ENCODE data around the gene MRS2. TPM values are rescaled to one million over a fixed set of nuclear protein-coding genes. Genes with fewer than 3 reads are reported as not detected.
A peak's percentile ranks its signal among the peaks of the same experiment; 100 is the strongest.
"Not testable (repeated sequence)": the region's sequence is repeated elsewhere in the genome, so short reads cannot be mapped to it uniquely, and the experiment has no call there.

Gene MRS2
- total and polyA plus RNA-seq, 9 of the 15 experiments (the other 6 are each of a cell fraction or from before 2014, with no cell fraction given): 14.6 to 57.9 (median 48.1) TPM

DNA sequence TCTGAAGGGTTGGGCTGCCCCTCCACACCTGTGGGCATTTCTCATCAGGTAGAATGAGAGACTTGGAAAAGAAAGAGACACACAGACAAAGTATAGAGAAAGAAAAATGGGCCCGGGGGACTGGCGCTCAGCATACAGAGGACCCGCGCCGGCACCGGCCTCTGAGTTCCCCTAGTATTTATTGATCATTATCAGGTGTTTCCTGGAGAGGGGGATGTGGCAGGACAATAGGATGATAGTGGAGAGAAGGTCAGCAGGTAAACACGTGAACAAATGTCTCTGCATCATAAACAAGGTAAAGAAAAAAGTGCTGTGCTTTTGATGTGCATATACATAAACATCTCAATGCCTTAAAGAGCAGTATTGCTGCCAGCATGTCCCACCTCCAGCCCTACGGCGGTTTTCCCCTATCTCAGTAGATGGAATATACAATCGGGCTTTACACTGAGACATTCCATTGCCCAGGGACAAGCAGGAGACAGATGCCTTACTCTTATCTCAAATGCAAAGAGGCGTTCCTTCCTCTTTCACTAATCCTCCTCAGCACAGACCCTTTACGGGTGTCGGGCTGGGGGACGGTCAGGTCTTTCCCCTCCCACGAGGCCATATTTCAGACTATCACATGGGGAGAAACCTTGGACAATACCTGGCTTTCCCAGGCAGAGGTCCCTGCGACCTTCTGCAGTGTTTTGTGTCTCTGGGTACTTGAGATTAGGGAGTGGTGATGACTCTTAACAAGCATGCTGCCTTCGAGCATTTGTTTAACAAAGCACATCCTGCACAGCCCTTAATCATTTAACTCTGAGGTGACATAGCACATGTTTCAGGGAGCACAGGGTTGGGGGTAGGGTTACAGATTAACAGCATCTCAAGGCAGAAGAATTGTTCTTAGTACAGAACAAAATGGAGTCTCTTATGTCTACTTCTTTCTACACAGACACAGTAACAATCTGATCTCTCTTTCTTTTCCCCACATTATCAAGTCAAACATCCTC, 2.4 kb upstream of the MRS2 start (continued):
- TF ChIP-seq, protein P1, sequence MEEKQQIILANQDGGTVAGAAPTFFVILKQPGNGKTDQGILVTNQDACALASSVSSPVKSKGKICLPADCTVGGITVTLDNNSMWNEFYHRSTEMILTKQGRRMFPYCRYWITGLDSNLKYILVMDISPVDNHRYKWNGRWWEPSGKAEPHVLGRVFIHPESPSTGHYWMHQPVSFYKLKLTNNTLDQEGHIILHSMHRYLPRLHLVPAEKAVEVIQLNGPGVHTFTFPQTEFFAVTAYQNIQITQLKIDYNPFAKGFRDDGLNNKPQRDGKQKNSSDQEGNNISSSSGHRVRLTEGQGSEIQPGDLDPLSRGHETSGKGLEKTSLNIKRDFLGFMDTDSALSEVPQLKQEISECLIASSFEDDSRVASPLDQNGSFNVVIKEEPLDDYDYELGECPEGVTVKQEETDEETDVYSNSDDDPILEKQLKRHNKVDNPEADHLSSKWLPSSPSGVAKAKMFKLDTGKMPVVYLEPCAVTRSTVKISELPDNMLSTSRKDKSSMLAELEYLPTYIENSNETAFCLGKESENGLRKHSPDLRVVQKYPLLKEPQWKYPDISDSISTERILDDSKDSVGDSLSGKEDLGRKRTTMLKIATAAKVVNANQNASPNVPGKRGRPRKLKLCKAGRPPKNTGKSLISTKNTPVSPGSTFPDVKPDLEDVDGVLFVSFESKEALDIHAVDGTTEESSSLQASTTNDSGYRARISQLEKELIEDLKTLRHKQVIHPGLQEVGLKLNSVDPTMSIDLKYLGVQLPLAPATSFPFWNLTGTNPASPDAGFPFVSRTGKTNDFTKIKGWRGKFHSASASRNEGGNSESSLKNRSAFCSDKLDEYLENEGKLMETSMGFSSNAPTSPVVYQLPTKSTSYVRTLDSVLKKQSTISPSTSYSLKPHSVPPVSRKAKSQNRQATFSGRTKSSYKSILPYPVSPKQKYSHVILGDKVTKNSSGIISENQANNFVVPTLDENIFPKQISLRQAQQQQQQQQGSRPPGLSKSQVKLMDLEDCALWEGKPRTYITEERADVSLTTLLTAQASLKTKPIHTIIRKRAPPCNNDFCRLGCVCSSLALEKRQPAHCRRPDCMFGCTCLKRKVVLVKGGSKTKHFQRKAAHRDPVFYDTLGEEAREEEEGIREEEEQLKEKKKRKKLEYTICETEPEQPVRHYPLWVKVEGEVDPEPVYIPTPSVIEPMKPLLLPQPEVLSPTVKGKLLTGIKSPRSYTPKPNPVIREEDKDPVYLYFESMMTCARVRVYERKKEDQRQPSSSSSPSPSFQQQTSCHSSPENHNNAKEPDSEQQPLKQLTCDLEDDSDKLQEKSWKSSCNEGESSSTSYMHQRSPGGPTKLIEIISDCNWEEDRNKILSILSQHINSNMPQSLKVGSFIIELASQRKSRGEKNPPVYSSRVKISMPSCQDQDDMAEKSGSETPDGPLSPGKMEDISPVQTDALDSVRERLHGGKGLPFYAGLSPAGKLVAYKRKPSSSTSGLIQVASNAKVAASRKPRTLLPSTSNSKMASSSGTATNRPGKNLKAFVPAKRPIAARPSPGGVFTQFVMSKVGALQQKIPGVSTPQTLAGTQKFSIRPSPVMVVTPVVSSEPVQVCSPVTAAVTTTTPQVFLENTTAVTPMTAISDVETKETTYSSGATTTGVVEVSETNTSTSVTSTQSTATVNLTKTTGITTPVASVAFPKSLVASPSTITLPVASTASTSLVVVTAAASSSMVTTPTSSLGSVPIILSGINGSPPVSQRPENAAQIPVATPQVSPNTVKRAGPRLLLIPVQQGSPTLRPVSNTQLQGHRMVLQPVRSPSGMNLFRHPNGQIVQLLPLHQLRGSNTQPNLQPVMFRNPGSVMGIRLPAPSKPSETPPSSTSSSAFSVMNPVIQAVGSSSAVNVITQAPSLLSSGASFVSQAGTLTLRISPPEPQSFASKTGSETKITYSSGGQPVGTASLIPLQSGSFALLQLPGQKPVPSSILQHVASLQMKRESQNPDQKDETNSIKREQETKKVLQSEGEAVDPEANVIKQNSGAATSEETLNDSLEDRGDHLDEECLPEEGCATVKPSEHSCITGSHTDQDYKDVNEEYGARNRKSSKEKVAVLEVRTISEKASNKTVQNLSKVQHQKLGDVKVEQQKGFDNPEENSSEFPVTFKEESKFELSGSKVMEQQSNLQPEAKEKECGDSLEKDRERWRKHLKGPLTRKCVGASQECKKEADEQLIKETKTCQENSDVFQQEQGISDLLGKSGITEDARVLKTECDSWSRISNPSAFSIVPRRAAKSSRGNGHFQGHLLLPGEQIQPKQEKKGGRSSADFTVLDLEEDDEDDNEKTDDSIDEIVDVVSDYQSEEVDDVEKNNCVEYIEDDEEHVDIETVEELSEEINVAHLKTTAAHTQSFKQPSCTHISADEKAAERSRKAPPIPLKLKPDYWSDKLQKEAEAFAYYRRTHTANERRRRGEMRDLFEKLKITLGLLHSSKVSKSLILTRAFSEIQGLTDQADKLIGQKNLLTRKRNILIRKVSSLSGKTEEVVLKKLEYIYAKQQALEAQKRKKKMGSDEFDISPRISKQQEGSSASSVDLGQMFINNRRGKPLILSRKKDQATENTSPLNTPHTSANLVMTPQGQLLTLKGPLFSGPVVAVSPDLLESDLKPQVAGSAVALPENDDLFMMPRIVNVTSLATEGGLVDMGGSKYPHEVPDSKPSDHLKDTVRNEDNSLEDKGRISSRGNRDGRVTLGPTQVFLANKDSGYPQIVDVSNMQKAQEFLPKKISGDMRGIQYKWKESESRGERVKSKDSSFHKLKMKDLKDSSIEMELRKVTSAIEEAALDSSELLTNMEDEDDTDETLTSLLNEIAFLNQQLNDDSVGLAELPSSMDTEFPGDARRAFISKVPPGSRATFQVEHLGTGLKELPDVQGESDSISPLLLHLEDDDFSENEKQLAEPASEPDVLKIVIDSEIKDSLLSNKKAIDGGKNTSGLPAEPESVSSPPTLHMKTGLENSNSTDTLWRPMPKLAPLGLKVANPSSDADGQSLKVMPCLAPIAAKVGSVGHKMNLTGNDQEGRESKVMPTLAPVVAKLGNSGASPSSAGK (IDR thresholded peaks at IDR 0.05): peak; percentile 75
- TF ChIP-seq TRIM24 (IDR thresholded peaks at IDR 0.05) (0 out of 4 replicates have a peak, but pooled peaks of 1 of the 2 experiments have one; percentile 8), TCF3 (CRISPR knock-in tag; IDR thresholded peaks at IDR 0.05) (peak; percentile 78), NFE2 (IDR thresholded peaks at IDR 0.05; ENCODE audit: low read depth) (0 out of 2 replicates have a peak, but pooled peaks have one; percentile 31), MTA2 (IDR thresholded peaks at IDR 0.05; ENCODE audit: low read depth) (peak; percentile 27; the same call in 1 of the 2 replicates), NCOR1 (IDR thresholded peaks at IDR 0.05) (peak; percentile 62), LEF1 (IDR thresholded peaks at IDR 0.05) (peak; percentile 49; the same call in 1 of the 2 replicates), HDAC1 (IDR thresholded peaks at IDR 0.05) (peak in 1 of 2 experiments; percentile 80; a peak in 2 of 4 replicates), CBFA2T2 (conservative IDR thresholded peaks at IDR 0.05) (peak; percentile 80), ATF1 (tag; IDR thresholded peaks at IDR 0.05) (peak; percentile 37; the same call in 1 of the 2 replicates)
- TF ChIP-seq, protein P2, sequence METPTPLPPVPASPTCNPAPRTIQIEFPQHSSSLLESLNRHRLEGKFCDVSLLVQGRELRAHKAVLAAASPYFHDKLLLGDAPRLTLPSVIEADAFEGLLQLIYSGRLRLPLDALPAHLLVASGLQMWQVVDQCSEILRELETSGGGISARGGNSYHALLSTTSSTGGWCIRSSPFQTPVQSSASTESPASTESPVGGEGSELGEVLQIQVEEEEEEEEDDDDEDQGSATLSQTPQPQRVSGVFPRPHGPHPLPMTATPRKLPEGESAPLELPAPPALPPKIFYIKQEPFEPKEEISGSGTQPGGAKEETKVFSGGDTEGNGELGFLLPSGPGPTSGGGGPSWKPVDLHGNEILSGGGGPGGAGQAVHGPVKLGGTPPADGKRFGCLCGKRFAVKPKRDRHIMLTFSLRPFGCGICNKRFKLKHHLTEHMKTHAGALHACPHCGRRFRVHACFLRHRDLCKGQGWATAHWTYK (CRISPR knock-in tag; IDR thresholded peaks at IDR 0.05): peak; percentile 71; the same call in 1 of the 2 replicates
- TF ChIP-seq, protein P3, sequence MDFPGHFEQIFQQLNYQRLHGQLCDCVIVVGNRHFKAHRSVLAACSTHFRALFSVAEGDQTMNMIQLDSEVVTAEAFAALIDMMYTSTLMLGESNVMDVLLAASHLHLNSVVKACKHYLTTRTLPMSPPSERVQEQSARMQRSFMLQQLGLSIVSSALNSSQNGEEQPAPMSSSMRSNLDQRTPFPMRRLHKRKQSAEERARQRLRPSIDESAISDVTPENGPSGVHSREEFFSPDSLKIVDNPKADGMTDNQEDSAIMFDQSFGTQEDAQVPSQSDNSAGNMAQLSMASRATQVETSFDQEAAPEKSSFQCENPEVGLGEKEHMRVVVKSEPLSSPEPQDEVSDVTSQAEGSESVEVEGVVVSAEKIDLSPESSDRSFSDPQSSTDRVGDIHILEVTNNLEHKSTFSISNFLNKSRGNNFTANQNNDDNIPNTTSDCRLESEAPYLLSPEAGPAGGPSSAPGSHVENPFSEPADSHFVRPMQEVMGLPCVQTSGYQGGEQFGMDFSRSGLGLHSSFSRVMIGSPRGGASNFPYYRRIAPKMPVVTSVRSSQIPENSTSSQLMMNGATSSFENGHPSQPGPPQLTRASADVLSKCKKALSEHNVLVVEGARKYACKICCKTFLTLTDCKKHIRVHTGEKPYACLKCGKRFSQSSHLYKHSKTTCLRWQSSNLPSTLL (IDR thresholded peaks at IDR 0.05): 0 out of 2 replicates have a peak, but pooled peaks have one; percentile 18
- TF ChIP-seq ATF1 (CRISPR knock-in tag; IDR thresholded peaks at IDR 0.05): not testable (repeated sequence)

Measured in K562 (cell line).